Upper lobe of left lung (tissue), 4 donors: Measurements from ENCODE around the gene PGBD5.

Experiments used
- CTCF ChIP-seq, 6 experiments: fragments of 450-650 bp in 4 of 6; fragments of 200-600 bp in 2 of 6; sonication (generic) in 2 of 6; IDR thresholded peaks; one replicate each; pipeline ENCODE4 v1.5.1; 2016 to 2019; ENCODE audit warnings: antibody characterized with exemption in 6 of 6
- POLR2A ChIP-seq, 4 donors: fragments of 450-650 bp; IDR thresholded peaks; one replicate each; pipeline ENCODE4 v1.5.1; 2016 to 2017; ENCODE audit warnings: antibody characterized with exemption in 4 of 4, mild to moderate bottlenecking in 2 of 4
- POLR2AphosphoS5 ChIP-seq, 2 donors: sonication (generic); formaldehyde crosslinking; IDR thresholded peaks; one replicate each; pipeline ENCODE4 v1.5.1; 2017; ENCODE audit warnings: antibody characterized with exemption in 2 of 2

DNA sequence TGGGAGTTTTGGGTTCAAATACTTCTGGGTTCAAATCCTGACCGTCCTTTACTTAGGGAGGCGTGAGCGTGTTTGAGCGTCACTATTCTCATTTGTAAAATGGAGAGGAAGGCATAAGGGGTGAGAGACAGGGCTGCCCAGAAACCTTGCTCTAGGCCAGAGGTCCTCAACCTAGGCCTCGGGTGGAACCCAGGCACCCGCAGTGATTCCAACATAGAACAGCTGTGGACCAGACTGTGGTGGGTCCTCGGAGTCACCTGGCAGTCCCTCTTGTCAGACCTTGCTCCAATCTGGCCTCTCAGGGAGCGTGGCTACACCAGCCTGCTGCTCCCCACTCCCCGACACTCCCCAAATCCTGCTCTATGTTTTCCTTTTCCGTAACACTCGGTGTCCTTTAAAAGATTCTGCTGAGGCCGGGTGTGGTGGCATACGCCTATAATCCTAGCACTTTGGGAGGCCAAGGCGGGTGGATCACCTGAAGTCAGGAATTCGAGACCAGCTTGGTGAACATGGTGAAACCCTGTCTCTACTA is 116.4 kb downstream of the PGBD5 start:
- TF ChIP-seq CTCF (IDR thresholded peaks at IDR 0.05) = no peak
- no peak for TF ChIP-seq POLR2A (IDR thresholded peaks at IDR 0.05)
- no peak for TF ChIP-seq POLR2AphosphoS5 (IDR thresholded peaks at IDR 0.05)
